Activated T-helper 2 cell treated with anti-CD3 and anti-CD28 coated beads, Interferon-gamma antibody, Interleukin-2, Interleukin-4, amounts not matched to agents 10 μg/mL and 5 μg/mL and 100 μg/mL, durations not matched to agents 14 hours and 24 hours and 36 hours (primary cell): ENCODE results near the gene FPR2. TPM values are rescaled to one million over a fixed set of nuclear protein-coding genes. Genes with fewer than 3 reads are reported as not detected.
"Not testable (repeated sequence)": the region's sequence is repeated elsewhere in the genome, so short reads cannot be mapped to it uniquely, and the experiment has no call there.

ENCODE experiments used
- DNase-seq: peaks from one replicate; pipeline ENCODE4 v3.0.0; 2021; ENCODE audit warnings: low spot score
- H3K27ac Mint-ChIP-seq: one replicate; pipeline ENCODE4 v1.8.0; 2021; ENCODE audit warnings: mixed read lengths
- H3K27me3 Mint-ChIP-seq: one replicate; pipeline ENCODE4 v1.8.0; 2021; ENCODE audit warnings: low read depth, mixed read lengths
- H3K36me3 Mint-ChIP-seq: one replicate; pipeline ENCODE4 v1.8.0; 2021; ENCODE audit warnings: low read depth, mixed read lengths
- H3K4me1 Mint-ChIP-seq: one replicate; pipeline ENCODE4 v1.8.0; 2021; ENCODE audit warnings: low read depth, mixed read lengths
- H3K4me3 Mint-ChIP-seq: one replicate; pipeline ENCODE4 v1.8.0; 2021; ENCODE audit warnings: low read depth, mild to moderate bottlenecking, moderate library complexity, mixed read lengths
- H3K9me3 Mint-ChIP-seq: one replicate; pipeline ENCODE4 v1.8.0; 2021; ENCODE audit warnings: mixed read lengths
- intact Hi-C: fragments of 100-400 bp; cut with micrococcal nuclease; formaldehyde crosslinking; loops from one replicate; pipeline ENCODE4 v1.15.1; 2023
- total RNA-seq: library from RNA; stranded (reverse); gene quantifications from 2 replicates; pipeline ENCODE4 v1.2.3, GENCODE V29; 2022

The FPR2 gene
- total RNA-seq, 1 donor from 2014 or later: not detected

DNA sequence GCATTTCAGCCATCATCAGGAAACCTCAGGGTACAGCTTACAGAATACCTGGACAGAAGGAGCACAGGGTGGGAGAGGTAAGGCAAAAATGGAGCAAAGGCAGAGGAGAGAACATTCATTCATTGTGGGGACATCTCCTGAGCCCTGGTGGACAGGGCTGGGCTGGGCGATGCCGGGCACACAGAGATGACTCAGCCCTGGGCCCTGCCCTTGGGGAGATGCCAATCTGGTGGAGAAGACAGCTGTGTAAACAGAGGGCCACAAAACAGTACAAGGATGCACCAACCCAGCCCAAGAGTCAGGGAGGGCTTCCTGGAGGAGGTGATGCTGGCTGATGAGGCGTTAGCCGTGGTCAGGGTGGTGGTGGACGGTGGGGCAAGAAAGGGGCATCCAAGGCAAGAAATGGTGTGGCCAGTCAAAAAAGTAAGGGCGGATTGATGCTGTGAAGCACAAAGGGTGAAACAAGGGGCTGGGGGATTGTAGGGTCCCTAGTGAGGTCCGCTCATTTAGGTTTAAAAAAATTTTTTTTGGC is 33.6 kb upstream of the FPR2 start:
- peaks cover 17% of the 10 kb centered on the region for H3K27me3 Mint-ChIP-seq
- intact Hi-C loops: no loop called here
- H3K36me3 Mint-ChIP-seq: no peaks in the 10 kb centered on the region
- no peaks in the 10 kb centered on the region for H3K4me1 Mint-ChIP-seq
- H3K9me3 Mint-ChIP-seq: peaks cover 3% of the 10 kb centered on the region
- H3K4me3 Mint-ChIP-seq: no peak overlapping the region
- H3K27ac Mint-ChIP-seq: no peak overlapping the region
- no peak for DNase-seq

DNA sequence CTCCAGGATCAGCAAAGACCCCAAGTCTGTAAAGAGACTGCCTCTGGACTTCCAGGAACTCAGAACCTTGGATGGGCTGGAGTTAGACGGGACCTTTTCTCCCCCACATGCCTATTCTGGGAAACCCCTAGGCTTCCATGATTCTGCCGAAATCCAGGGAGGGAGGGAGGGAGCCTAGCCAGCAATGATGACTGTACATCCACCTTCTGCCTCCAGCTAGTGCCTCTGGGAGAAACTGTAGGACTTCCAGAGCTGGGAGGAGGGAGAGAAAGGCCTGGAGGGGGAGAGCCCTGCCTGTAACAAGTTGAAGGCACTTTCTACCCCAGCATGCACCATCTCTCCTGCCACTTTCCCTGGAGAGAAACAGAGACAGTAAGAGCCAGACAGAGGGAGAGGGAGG is 31.2 kb upstream of the FPR2 start:
- Mint-ChIP-seq H3K36me3 (no peaks in the 10 kb centered on the region), H3K4me1 (no peaks in the 10 kb centered on the region), H3K4me3 (no peak overlapping the region), H3K9me3 (peaks cover 3% of the 10 kb centered on the region), H3K27ac (no peak overlapping the region), H3K27me3 (peaks cover 8% of the 10 kb centered on the region)
- intact Hi-C loops: no loop called here
- DNase-seq: no peak

DNA sequence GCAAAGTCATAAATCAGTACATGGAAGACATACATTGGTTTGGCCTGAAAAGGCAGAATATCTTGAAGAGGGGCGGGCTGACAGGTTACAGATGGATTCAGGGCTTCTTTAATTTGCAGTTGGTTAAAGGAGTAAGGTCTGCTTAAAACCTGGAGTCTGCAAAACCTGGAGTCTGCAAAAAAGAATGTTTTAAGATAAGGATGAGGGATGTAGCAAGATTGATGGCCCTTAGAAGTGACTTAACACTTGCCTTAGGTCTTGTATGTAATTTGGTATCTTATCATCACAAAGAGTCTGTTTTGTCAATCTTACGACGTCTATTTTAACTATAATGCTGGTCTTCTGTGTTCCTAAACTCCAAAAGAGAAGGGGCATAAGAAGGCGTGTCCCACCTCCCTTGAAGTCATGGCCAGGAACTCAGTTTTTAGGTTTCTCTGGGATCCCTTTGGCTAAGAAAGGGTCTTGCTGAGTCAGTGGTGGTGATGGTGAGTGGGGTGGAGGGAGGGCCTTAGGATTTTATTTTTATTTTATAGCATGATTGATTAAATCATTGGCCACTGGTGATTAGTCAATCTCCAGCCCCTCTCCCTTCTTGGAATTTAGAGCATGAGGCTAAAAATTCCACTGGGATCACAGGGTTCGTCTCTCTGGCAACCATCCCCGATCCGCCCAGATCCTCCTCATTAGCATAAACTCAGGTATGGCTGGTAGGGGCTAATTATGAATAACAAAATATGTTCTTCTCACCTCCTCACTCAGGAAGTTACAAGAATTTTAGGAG is 27.0 kb upstream of the FPR2 start:
- H3K27ac Mint-ChIP-seq: no peak overlapping the region
- peaks cover 3% of the 10 kb centered on the region for H3K27me3 Mint-ChIP-seq
- intact Hi-C loops: no loop called here
- DNase-seq: no peak
- H3K9me3 Mint-ChIP-seq: peaks cover 1% of the 10 kb centered on the region
- no peak overlapping the region for H3K4me3 Mint-ChIP-seq
- no peaks in the 10 kb centered on the region for H3K36me3 Mint-ChIP-seq
- no peaks in the 10 kb centered on the region for H3K4me1 Mint-ChIP-seq

DNA sequence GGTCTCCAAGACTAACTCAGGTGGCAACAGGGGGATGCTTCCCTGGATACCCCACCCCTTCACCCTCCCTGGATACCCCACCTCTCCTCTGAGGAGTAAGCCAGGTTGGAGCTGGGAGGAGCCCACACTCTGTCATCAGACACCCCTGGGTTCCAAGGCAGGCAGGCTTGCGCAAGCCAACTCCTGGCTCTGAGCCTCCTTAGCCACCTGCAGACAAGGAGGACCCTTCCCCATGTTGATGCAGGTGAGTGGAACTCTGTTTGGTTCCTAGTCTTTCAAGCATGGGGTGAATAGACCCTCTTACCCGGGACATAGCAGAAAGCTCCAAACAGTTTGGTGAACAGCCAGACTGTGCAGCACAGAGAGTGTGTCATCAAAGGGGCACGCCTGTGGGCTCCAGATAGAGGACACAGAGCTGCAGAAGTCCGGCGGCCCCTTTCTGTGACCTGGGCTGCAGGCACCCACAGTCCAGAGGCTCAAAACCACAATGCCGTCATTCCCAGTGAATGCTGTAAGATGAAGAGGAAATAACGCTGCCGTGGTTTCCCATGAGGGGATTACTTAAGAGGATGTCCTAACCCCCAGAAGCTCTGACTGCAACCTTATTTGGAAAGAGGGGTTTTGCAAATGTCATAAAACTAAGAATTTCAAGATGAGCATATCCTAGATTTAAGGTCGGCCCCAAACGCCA is 25.1 kb upstream of the FPR2 start:
- Mint-ChIP-seq H3K4me1 (no peaks in the 10 kb centered on the region), H3K9me3 (no peaks in the 10 kb centered on the region), H3K27ac (no peak overlapping the region), H3K27me3 (peaks cover 3% of the 10 kb centered on the region), H3K36me3 (no peaks in the 10 kb centered on the region), H3K4me3 (no peak overlapping the region)
- no peak for DNase-seq
- intact Hi-C loops: no loop called here

DNA sequence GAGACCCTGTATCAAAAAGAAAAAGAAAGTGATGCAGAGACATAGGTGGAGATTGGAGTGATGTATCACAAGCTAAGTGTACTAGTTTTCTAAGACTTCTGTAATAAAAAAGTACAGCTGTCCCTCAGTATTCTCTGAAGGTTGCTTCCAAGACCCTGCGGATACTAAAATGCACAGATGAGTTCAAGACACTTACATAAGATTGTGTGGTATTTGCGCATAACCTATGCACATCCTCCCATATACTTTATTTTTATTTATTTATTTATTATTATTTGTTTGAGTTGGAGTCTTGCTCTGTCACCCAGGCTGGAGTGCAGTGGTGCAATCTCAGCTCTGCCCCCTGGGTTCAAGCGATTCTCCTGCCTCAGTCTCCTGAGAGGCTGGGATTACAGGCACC is 23.6 kb upstream of the FPR2 start:
- H3K27ac Mint-ChIP-seq: no peak overlapping the region
- H3K36me3 Mint-ChIP-seq: no peaks in the 10 kb centered on the region
- intact Hi-C loops: no loop called here
- H3K9me3 Mint-ChIP-seq: no peaks in the 10 kb centered on the region
- DNase-seq: no peak
- no peak overlapping the region for H3K4me3 Mint-ChIP-seq
- peaks cover 3% of the 10 kb centered on the region for H3K27me3 Mint-ChIP-seq
- no peaks in the 10 kb centered on the region for H3K4me1 Mint-ChIP-seq

DNA sequence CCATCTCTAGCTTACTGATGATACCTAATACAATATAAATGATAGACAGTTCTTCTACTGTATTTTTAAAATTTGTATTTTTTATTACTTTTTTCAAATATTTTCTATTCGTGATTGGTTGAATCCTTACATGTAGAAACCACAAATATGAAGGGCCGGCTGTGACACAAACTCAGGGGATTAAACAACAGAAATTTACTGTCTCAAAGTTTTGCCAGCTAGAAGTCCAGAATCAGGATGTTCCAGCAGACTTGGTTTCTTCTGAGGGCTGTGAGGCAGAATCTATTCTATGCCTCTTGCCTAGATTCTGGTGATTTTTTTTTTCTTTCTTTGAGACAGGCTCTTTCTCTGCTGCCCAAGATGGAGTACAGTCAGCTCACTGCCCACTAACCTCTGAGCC is 23.1 kb upstream of the FPR2 start:
- H3K4me1 Mint-ChIP-seq: no peaks in the 10 kb centered on the region
- H3K36me3 Mint-ChIP-seq: no peaks in the 10 kb centered on the region
- H3K27me3 Mint-ChIP-seq: peaks cover 3% of the 10 kb centered on the region
- DNase-seq: no peak
- no peaks in the 10 kb centered on the region for H3K9me3 Mint-ChIP-seq
- H3K27ac Mint-ChIP-seq: no peak overlapping the region
- no peak overlapping the region for H3K4me3 Mint-ChIP-seq
- intact Hi-C loops: no loop called here

DNA sequence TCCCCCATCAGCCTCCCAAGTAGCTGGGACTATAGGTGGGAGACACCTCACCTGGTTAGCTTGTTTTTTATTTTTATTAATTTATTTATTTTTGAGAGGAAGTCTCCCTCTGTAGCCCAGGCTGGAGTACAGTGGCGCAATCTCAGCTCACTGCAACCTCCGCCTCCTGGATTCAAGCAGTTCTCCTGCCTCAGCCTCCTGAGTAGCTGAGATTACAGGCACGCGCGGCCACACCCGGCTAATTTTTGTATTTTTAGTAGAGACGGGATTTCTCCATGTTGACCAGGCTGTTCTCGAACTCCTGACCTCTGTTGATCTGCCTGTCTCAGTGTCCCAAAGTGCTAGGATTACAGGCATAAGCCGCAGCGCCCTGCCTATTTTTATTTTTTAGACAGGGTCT is 22.5 kb upstream of the FPR2 start:
- DNase-seq, H3K4me3 Mint-ChIP-seq, H3K36me3 Mint-ChIP-seq, H3K27me3 Mint-ChIP-seq, H3K27ac Mint-ChIP-seq, H3K4me1 Mint-ChIP-seq, intact Hi-C loops, H3K9me3 Mint-ChIP-seq: not testable (repeated sequence)

DNA sequence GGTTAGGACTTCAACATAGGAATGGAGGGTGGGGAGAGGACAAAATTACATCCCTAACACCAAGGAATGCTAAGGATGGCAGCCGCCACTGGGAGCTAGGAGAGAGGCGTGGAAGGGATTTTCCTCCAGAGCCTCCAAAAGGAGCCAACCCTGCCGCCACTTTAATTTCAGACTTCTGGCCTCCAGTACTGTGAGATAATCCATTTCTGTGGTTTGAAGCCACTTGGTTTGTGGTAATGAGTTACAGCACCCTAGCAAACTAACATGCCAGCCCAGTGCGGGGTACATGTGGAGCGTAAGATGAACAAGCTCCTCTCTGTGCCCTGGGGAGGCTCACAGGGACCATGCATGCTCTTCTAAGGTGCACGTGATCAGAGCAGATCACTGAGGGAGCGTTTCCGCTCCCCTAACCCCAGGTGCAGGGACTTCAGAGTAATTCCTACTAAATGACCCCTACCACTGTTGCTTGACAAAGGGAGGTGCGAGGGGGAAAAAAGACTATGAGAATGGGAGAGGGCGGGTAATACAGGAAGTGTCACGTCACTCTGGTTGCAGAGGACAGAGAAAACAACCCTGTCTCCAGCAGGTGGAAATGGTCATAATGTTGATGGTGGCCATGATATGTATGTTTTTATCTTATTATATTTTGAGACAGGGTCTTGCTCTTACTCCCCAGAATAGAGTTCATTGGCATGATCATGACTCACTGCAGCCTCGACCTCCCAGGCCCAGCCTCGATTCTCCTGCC is 21.3 kb upstream of the FPR2 start:
- peaks cover 3% of the 10 kb centered on the region for H3K27me3 Mint-ChIP-seq
- H3K36me3 Mint-ChIP-seq: no peaks in the 10 kb centered on the region
- H3K4me3 Mint-ChIP-seq: no peak overlapping the region
- DNase-seq: no peak
- intact Hi-C loops: no loop called here
- no peaks in the 10 kb centered on the region for H3K9me3 Mint-ChIP-seq
- H3K27ac Mint-ChIP-seq: no peak overlapping the region
- H3K4me1 Mint-ChIP-seq: no peaks in the 10 kb centered on the region

DNA sequence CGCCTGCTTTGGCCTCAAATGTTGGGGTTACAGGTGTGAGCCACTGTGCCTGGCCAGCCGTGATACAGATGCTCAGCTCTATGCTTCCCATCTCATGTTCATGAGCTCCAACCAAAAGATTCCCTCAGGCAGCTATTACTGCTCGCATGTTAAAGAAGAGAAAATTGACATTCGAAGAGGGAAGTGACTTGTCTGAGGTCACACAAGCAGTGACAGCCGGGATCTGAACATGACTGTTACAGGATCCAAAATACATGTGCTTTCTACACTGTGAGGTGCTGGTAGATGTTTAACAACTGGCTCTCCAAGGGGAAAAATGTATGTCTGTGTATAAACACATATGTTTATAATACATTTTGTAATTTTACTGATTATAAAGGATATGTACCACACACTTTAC is 20.6 kb upstream of the FPR2 start:
- intact Hi-C loops: no loop called here
- H3K4me1 Mint-ChIP-seq: no peaks in the 10 kb centered on the region
- H3K27me3 Mint-ChIP-seq: peaks cover 3% of the 10 kb centered on the region
- H3K27ac Mint-ChIP-seq: no peak overlapping the region
- H3K9me3 Mint-ChIP-seq: peaks cover 2% of the 10 kb centered on the region
- no peaks in the 10 kb centered on the region for H3K36me3 Mint-ChIP-seq
- H3K4me3 Mint-ChIP-seq: no peak overlapping the region
- no peak for DNase-seq

DNA sequence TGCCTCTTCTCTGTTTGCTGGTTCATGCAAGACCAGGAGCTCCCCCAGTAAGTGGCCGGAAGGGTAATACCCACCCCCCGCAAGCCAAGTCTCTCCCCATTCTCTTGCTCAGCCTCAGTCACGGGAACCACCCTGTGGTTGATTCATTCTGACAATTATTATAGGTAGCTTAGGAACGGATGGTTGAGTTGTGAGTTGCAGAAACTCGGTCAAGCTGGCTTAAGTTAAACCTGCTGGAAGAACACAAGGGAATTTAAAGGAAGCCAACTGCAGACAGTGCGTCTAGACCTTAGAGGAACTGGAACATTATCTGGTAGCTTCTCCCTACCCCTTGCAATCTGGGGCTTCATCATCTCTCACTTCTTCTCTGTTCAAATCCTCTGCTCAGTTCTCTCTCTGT is 18.2 kb upstream of the FPR2 start:
- no peaks in the 10 kb centered on the region for H3K27me3 Mint-ChIP-seq
- H3K4me1 Mint-ChIP-seq: no peaks in the 10 kb centered on the region
- H3K27ac Mint-ChIP-seq: no peak overlapping the region
- H3K9me3 Mint-ChIP-seq: peaks cover 4% of the 10 kb centered on the region
- intact Hi-C loops: no loop called here
- no peak overlapping the region for H3K4me3 Mint-ChIP-seq
- no peaks in the 10 kb centered on the region for H3K36me3 Mint-ChIP-seq
- no peak for DNase-seq

DNA sequence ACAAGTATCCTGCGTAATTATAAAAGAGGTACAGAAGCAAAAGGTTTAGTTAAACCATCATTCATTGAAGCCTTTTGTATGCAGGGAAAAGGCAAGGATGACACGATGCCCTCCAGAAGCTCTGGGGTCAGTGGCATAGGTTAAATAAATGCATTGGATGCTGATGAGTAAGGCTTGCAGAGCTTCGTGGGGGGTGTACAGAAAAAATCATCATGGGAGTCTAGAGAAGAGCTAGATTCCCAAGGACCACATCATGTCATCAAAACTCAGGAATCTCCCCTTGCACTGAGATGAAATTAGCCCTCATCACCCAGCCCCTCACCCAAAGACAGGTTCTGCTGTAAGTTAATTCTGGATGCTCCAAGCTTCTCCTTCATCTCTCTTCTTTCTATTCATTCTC is 17.6 kb upstream of the FPR2 start:
- Mint-ChIP-seq H3K9me3 (peaks cover 4% of the 10 kb centered on the region), H3K27me3 (no peaks in the 10 kb centered on the region), H3K4me3 (no peak overlapping the region), H3K4me1 (no peaks in the 10 kb centered on the region), H3K27ac (no peak overlapping the region), H3K36me3 (no peaks in the 10 kb centered on the region)
- no peak for DNase-seq
- intact Hi-C loops: no loop called here

DNA sequence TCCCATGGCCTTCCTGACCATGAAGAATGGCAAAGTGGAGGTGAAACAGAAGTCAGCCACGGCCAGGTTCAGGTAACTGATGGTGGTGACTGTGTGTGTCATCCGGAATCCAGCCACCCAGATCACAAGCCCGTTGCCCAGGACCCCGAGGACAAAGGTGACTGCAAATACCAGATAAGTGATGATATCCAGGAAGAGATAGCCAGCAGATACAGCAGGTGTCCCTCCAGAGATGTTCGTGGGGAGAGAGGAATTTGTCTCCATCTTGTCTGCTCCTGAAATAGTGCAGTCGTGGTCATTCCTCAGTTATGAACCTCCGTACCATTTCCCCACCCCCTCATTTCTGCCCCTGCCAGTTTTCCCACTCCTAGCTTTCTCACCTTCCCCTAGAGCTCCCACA is 14.2 kb upstream of the FPR2 start:
- H3K4me1 Mint-ChIP-seq: no peaks in the 10 kb centered on the region
- no peaks in the 10 kb centered on the region for H3K27me3 Mint-ChIP-seq
- H3K36me3 Mint-ChIP-seq: no peaks in the 10 kb centered on the region
- no peak overlapping the region for H3K27ac Mint-ChIP-seq
- DNase-seq: no peak
- H3K9me3 Mint-ChIP-seq: peaks cover 9% of the 10 kb centered on the region
- intact Hi-C loops: no loop called here
- no peak overlapping the region for H3K4me3 Mint-ChIP-seq

DNA sequence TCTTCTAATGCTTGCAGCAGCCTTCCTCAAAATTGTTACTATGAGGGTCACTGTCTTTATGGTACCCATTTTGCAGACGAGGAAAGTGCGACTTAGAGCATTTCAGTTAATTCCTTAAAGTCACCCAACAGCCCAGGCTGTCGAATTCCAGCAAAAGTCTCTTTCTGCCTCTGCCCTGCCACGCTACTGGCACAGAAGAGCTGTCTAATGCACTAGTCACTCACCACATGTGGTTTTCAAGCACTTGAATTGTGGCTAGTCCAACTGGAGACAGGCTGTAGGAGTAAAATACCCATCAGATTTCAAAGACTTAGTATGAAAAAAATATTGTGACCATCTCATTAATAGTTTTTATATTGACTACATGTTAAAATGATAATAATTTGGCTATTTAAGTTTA is 11.0 kb upstream of the FPR2 start:
- DNase-seq: no peak
- no peaks in the 10 kb centered on the region for H3K27me3 Mint-ChIP-seq
- no peak overlapping the region for H3K4me3 Mint-ChIP-seq
- H3K4me1 Mint-ChIP-seq: no peaks in the 10 kb centered on the region
- peaks cover 13% of the 10 kb centered on the region for H3K9me3 Mint-ChIP-seq
- no peak overlapping the region for H3K27ac Mint-ChIP-seq
- intact Hi-C loops: no loop called here
- H3K36me3 Mint-ChIP-seq: no peaks in the 10 kb centered on the region
